ENCODE measurements around the gene GLMN.

Gene GLMN, protein sequence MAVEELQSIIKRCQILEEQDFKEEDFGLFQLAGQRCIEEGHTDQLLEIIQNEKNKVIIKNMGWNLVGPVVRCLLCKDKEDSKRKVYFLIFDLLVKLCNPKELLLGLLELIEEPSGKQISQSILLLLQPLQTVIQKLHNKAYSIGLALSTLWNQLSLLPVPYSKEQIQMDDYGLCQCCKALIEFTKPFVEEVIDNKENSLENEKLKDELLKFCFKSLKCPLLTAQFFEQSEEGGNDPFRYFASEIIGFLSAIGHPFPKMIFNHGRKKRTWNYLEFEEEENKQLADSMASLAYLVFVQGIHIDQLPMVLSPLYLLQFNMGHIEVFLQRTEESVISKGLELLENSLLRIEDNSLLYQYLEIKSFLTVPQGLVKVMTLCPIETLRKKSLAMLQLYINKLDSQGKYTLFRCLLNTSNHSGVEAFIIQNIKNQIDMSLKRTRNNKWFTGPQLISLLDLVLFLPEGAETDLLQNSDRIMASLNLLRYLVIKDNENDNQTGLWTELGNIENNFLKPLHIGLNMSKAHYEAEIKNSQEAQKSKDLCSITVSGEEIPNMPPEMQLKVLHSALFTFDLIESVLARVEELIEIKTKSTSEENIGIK

DNA sequence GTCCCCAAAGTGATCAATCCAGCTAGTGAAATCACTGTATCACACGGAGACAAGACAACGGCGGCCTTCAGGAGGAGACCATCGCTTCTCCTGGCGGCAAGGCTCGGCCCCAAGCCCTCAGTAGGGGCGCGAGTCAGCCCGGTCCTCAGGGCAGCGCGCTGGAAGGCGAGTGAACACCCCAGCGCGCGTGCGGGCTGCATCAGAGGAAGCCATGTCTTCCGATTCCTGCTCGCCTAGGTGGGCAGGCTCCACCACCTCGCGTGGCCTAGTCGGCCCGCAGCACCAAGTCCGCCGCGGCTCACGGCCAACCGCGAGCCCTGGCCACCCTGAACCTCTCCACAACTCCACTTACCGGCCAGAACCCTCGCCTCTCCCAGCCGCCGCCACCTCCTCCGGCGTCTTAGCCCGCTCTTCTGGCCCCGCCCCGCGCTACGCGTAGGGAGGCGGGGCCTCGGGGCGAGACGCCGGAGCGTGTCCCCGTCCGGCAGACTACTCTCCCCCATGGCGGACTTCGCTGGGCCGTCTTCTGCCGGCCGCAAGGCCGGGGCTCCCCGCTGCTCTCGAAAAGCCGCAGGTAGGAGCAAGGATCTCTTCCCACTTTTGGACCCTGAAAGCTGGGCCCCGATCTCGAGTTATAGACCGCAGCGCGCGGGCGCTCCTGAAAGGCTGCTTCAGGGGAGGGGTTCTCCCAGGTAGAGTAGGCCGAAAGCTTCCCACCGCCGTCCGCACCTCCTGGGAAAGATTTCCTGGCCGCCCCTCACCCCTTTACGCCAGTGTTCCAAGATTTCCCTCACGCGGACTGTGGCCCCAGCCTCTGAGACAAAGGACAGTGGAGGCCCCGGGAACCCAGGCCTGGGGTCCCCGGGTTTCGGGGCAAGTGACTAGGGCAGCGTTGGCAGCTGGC, at the start of gene GLMN, which contains the start of gene RPAP2:
Gene GLMN (minus strand): TSS at position 415 of the 904 bp plus-strand sequence. CDS start 988 bp downstream, outside the sequence.
Gene RPAP2 (plus strand): TSS at position 487 of the 904 bp plus-strand sequence. CDS start 15 bp downstream, at position 502.
- peak; percentile 69 for DNase-seq

DNA sequence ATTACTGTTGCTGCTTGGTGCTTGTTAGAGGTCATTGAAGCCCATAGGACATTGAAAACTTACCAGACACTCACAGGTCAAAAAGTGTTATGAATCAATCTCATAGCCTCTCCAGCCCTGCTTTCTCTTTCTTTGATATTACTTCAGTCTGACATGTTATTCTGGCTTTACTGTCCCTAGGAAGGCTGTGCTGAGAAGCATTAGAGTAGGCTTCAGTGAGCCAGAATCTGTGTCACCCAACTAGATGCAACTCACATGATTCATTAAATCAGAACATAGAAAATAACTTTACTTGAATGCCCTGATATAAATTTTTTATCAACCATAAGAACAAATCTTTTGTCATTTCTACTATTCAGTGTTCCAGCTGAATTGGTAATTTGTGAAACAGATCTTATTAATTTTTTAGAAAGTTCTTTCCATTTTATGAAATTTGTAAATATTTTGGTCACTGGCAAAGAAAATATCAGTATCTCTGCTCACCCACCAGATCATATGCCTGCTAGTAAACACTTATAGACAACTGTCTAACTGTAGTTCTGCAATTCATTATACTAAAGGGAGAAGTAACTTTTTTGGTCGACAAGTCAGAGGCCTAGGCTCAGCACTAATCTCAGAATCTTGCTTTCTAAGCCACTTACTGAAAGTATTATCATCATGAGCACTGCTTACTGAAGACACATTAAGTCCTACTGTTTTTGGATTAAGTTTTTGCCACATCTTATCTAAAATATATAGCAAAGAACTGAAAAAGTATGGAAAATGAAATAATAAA, 48.3 kb upstream of the GLMN start:
- no peak for DNase-seq

DNA sequence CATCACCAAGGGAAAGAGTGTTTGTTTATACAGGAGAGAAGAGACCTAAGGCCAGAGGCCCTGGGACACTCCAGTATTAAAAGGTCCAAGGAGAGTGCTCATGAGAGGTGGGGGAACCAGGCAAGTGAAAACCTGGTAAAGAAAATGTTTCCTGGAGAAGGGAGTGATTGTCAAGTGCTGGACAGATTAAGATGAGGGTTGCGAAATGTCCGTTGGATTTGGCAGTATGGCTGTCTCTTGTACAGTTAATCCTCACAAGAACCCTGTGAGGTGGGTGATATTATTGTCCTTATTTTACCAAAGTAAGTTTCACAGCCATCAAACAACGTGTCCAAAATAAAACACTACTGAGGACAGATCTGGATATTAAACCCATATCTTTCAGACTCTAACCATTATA, 44.3 kb upstream of the GLMN start:
- no peak for DNase-seq

DNA sequence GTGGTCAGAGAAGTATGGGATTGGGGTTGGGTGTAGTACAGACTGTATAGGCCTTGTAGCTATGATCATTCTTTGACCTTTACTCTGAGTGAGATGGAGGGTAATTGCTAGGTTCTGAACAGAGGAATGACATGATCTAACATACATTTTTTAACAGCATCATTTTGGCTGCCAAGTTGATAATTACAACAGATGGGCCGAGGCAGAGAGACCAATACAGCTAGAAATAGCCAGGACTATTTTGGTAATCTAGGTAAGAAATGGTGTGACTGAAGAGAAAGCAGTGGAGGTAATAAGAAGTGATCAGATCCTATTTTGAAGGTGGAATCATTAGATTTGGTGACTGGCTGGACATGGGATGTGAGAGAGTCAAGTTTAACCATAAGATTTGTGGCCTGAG, 43.6 kb upstream of the GLMN start:
- DNase-seq: no peak

DNA sequence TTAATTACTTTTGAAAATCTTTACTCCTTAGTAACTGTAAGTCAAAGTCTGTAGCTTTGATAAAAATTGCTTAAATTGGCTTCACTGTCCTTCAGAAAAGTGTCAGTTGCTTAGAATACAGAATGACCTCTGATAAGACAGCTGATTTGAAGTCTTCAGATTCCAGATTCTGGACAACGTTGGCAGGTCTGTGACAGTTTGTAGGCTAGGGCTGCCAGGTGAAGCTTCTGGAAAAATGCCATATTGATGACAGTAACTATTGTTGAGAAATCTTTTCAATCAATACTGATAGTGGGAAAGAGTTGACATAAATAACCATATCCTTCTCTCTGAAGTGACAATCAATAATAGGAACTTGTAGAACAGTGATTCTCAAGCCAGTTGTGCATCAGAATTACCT, 41.4 kb upstream of the GLMN start:
- DNase-seq: no peak

DNA sequence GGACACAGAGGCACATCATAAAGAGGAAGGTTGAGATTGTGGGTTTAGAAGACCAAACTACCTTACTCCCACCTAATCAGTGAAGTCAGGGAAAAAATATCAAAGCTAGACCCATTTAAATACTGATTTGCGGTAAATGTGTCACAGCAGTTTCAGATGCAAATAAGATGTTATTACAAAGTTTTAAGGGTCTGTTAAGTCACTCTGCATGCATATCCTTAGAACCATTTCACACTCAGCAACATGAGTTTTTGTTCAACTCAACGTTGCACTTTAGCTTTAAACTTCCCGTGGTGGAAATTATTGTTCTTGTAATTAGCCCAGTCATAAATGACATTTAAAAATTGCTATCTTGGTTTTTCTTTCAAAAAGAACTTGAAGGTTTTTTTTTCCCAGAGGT, 34.9 kb upstream of the GLMN start:
- no peak for DNase-seq

DNA sequence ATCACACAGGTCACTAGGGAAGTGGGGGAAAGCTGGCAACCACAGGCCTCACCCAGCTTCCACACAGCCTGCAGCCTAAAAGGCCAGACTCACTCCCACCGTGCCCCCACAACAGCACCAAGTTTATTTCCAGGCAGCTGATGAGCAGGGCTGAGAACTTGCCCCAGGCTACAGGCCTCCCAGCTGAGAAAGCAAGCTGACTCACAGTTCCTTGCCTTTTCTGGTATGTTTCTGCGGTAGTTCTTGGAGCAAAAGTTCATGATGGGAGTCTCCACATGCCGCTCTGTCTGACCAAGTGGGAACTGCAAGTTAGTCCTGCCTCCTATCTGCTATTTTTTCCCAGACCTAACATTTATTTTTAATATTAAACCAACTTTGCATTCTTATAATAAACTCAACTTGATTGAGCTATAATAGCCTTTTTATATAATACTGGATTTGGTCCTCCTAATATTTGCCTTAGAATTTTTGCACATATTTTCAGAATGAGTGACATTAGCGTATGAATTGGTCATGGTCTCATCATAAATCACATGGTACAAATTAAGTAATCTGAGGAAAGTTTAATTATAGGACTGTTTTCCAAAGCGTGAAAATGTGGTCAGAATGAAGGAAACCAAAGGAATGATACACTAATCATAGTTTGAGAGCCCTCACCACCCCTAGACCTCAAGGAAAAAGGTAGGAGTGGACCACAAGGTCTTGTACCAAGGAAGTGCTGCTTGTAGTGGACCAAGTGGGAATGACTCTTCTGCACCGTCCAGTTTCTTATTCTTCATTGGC, 30.8 kb upstream of the GLMN start:
- DNase-seq: no peak

DNA sequence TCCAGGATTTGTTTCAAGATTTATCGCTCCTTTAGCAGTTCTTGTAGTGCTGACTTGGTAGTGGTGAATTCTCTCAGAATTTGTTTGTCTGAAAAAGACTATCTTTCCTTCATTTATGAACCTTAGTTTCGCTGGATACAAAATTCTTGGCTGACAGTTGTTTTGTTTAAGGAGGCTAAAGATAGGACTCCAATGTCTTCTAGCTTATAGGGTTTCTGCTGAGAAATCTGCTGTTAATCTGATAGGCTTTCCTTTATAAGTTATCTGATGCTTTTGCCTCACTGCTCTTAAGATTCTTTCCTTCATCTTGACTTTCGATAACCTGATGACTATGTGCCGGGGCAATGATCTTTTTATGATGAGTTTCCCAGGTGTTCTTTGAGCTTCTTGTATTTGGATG, 29.0 kb upstream of the GLMN start:
- DNase-seq: no peak

DNA sequence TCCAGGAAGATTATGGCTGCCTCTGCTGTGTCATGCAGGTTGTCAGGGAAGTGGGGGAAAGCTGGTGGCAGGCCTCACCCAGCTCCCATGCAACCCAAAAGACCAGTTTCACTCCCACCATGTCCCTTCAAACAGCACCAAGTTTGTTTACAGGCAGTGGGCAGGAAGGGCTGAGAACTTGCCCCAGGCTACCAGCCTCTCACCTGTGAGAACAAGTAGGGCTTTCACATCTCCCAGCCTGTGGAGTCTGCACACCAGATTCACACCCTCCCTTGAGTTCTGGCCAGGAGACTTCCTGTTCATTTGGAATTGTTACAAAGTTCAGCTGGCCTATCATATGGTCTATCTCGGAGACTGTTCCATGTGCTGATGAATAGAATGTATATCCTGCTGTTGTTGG, 27.9 kb upstream of the GLMN start:
- no peak for DNase-seq

DNA sequence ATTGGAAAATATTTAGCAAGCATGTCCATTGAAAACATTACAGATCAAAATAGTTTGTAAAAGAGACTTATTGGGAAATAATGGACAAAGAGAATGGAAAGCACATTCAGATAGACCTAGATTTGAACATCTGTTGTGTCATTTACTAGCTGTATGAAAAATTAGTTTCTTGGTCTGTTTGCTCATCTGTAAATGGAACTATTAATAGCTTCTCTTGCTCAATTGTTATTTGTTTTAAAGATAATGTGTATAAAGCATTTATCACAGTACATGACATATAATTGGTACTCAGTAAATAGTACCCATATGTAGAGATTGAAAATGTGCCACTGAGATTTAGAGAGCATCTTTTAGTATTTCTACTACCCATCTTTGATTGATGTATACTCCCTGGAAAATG, 26.0 kb upstream of the GLMN start:
- DNase-seq: no peak

DNA sequence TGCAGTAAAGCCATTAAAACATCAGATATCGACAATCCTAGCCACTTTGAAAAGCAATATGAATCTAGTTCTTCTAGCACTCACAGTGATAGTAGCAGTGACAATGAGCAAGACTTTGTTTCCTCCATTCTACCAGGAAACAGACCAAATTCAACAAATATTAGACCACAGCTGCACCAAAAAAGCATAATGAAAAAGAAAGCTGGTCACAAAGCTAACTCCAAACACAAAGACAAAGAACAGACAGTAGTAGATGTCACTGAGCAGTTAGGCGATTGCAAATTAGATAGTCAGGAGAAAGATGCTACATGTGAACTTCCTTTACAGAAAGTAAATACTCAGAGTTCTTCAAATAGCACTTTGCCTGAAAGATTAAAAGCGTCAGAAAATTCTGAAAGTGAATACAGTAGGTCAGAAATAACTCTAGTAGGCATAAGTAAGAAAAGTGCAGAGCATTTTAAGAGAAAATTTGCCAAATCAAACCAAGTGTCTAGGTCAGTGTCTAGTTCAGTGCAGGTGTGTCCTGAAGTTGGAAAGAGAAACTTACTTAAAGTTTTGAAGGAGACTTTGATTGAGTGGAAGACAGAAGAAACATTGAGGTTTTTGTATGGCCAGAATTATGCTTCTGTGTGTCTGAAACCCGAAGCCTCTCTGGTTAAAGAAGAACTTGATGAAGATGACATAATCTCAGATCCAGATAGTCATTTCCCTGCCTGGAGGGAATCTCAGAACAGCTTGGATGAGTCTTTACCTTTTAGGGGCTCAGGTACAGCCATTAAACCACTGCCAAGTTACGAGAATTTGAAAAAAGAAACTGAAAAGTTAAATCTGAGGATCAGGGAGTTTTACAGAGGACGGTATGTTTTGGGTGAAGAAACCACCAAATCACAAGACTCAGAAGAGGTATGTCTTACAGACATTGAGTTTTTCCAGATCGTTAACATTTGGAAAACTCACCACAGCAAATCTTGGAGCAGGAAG, 25.0 kb upstream of the GLMN start:
- DNase-seq: no peak

DNA sequence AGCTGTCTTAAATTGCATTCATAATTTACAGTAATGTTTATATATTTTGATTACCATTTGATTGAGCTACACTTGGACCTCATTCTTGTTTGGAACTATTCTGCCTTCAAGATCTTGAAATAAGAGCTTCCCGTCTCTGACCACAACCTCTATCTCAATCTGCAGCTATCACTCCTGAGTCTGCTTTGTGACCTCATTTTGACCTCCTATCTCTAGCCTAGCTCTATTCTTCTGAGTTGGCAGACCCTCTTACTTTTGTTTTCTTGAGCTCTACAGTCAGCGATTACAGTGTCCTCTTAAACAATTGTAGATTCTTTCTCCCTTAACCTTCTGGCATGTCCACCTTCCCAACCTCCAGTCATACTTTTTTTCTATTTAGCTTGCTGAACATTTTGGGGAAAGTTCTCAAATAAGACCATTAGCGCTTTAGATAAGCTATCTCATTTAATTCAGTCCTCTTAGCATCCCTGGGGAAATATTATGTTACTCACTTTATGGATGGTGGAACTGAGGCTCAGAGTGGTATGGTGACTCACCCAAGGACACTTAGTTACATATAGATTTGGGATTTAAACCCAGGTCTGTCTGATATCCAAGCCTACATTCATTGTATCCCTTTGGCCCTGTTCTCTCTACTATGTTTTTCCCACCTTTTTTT, 19.2 kb upstream of the GLMN start:
- peak; percentile 67 for DNase-seq

DNA sequence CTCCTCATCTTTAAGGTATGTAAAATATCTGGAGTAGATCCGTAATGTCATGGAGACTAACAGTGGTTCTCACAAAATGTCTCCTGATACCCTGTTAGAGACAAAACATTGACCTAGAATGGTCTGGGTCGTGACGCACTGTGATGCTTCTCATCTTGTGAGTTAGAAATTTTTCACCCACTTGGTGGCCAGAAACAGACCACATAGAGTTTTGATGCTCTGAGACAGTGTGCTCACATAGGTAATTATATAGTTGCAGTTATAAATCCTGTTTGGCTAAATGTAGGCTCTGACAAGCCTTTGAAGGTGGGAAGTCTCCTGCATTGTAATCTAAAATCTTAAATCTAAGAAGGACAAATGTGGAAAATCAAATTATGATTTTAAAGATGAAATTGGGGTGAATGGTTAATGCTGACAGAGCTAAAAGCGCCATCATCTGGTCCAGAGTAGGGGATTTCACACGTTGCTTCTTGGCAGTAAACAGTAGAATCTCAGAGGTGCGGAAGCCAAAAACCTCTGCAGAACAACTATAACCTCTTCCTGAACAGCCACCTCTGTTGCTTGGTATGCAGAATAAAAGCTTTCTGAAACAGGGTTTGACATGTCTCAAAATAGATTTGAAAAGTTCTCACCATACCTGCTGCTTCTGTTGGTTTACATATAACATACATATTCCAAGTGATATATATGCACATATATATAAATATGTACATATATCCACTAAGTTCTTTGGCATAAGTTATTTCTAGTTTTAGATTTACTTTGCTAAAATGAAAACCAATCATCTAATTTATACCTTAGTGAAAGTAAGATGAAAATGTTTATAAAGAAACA, 17.2 kb upstream of the GLMN start:
- DNase-seq: no peak

DNA sequence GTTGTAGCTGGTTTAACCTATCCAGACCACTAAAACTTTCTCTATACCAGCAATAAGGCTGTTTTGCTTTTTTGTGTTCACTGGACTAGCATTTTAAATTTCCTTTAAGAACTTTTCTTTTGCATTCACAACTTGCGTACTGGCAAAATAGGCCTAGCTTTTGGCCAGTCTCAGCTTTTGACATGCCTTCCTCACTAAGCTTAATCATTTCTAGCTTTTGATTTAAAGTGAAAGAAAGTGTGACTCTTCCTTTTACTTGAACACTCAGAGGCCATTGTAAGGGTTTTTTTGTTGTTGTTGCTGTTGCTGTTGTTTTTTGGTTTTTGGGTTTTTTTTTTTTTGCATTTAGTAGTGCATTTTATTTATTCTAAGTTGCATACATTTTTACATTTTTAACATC, 15.2 kb upstream of the GLMN start:
- no peak for DNase-seq

DNA sequence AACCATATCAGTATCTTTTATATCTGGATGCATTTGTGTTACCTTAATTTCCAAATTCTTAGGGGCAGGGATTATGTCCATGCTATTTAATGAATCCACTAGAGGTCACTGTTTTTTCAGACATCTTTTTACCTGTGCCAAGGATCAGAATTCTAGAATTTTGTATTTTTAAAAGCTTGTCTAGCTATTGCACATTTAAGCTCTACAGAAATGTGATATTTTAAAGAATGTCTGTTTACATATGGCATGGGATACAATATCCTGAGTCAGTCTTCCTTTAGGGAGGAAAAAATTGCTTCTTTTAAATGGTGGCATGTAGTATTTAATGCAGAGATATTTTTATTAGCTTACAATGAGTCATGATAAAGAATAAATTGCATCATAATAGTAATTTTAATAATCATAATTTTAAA, 11.4 kb upstream of the GLMN start:
- DNase-seq: peak; percentile 35

DNA sequence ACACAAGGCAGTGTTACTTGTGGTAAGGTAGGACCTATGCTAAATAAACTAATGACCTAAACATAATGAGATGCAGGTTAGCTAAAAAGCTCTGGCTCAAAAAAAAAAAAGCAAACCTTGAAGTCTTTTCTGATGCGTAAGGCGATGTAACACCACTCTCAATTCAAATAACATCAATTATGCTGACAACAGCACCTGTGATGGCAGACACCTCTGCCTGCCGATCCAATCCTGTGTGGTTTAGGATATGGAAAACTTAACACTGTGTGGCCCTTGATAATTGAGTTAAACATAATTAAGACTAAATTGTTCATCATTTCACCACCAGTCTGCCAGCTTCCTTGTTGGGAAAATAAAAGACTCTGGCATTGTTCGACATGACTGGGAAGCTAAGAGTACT, 9.2 kb upstream of the GLMN start:
- DNase-seq: no peak

DNA sequence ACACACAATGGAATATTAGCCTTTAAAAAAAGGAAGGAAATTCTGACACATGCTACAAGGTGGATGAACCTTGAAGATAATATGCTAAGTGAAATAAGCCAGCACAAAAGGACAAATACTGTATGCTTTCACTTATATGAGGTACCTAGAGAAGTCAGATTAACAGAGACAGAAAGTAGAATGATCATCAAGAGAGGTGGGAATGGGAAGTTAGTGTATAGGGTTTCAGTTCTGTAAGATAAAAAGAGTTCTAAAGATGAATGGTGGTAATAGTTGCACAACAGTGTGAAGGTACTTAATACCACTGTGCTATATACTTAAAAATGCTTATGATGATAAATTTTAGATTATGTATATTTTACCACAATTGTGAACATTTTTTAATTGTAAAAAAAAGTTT, 7.2 kb upstream of the GLMN start:
- DNase-seq: no peak

DNA sequence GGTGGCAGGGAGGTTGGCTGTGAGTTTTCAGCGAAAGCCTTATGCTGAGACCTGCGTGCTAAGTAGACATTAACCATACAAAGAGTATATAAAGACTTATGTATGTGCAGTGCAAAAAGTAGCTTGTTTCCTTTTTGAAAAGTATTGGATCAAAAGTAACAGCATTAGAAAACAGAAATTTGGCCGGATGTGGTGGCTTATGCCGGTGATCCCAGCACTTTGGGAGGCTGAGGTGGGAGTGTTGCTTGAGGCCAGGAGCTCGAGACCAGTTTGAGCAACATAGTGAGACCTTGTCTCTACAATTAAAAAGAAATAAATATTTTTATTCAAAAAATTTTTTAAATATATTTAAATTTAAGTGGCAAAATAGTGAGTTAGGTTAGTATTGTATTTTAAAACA, 2.2 kb upstream of the GLMN start:
- DNase-seq: no peak
